Smooth muscle cell (in vitro differentiated cells): ENCODE data around the gene HOXB2. TPM values are rescaled to one million over a fixed set of nuclear protein-coding genes. Genes with fewer than 3 reads are reported as not detected.

ENCODE experiments used
- DNase-seq: peaks from one replicate; lab custom pipeline; 2025; ENCODE audit not compliant: unreplicated experiment; lab: John Stamatoyannopoulos, UW
- H2AFZ ChIP-seq: fragments of 200-600 bp; sonication (generic); 2 replicates; pipeline ENCODE4 v1.6.0; 2016; ENCODE audit warnings: antibody characterized with exemption, low read depth, mild to moderate bottlenecking
- H3F3A ChIP-seq: fragments of 200-600 bp; sonication (generic); 2 replicates; pipeline ENCODE4 v1.6.0; 2017; ENCODE audit warnings: antibody characterized with exemption, low read depth
- H3K27ac ChIP-seq: fragments of 200-600 bp; sonication (generic); 2 replicates; pipeline ENCODE4 v1.5.1; 2016; ENCODE audit warnings: low read depth, mild to moderate bottlenecking
- H3K27me3 ChIP-seq: fragments of 200-600 bp; sonication (generic); 2 replicates; pipeline ENCODE4 v1.6.1; 2016; ENCODE audit warnings: low read depth, mild to moderate bottlenecking
- H3K36me3 ChIP-seq: fragments of 200-600 bp; sonication (generic); 2 replicates; pipeline ENCODE4 v1.5.1; 2016; ENCODE audit warnings: low read depth
- H3K4me1 ChIP-seq: fragments of 200-600 bp; sonication (generic); 2 replicates; pipeline ENCODE4 v1.5.1; 2016; ENCODE audit warnings: low read depth
- H3K4me2 ChIP-seq: fragments of 200-600 bp; sonication (generic); 2 replicates; pipeline ENCODE4 v1.6.0; 2016; ENCODE audit warnings: mild to moderate bottlenecking
- H3K4me3 ChIP-seq: fragments of 200-600 bp; sonication (generic); 2 replicates; pipeline ENCODE4 v1.5.1; 2016; ENCODE audit warnings: mild to moderate bottlenecking
- H3K79me2 ChIP-seq: fragments of 200-600 bp; sonication (generic); 2 replicates; pipeline ENCODE4 v1.6.0; 2016; ENCODE audit warnings: low read depth, mild to moderate bottlenecking
- H3K9ac ChIP-seq: fragments of 200-600 bp; sonication (generic); 2 replicates; pipeline ENCODE4 v1.6.0; 2016; ENCODE audit warnings: low read depth
- H3K9me3 ChIP-seq: fragments of 200-600 bp; sonication (generic); replicated peaks from 2 replicates; pipeline ENCODE4 v1.5.1; 2016; ENCODE audit warnings: low read depth
- H4K20me1 ChIP-seq: fragments of 200-600 bp; sonication (generic); 2 replicates; pipeline ENCODE4 v1.6.0; 2016; ENCODE audit warnings: low read depth
- CTCF ChIP-seq: fragments of 200-600 bp; sonication (generic); IDR thresholded peaks from 2 replicates; pipeline ENCODE4 v1.5.1; 2017; ENCODE audit warnings: borderline replicate concordance, mild to moderate bottlenecking, antibody characterized with exemption; ENCODE audit not compliant: insufficient read depth, poor library complexity, severe bottlenecking
- WGBS: methylation state at CpG from one replicate; pipeline ENCODE4 v1.1.7; 2016; ENCODE audit warnings: low lambda C conversion rate; 5-methylcytosine and 5-hydroxymethylcytosine counted together
- microRNA counts: library from miRNA; unstranded; fragments of <30 nt; microRNA quantifications from one replicate; lab custom pipeline; 2016
- polyA plus RNA-seq: library from polyadenylated mRNA; unstranded; fragments of >200 nt; fragmentation: Nextera tagmentation; extraction: Ambion mirVana; gene quantifications from 2 replicates; pipeline ENCODE4 v1.2.1, GENCODE V29; 2016
- total RNA-seq: library from RNA; depleted of rRNA; stranded (reverse); fragments of >200 nt; gene quantifications from 2 replicates; pipeline ENCODE4 v1.2.3, GENCODE V29; 2014

HOXB2 gene
- total and polyA plus RNA-seq, 2 experiments from 2014 or later, result 26.5 to 40.4 TPM

- no peak for DNase-seq
- Histone ChIP-seq H3K9ac (peak overlapping the region; percentile 31), H3K79me2 (no peaks in the 10 kb centered on the region), H4K20me1 (no peaks in the 10 kb centered on the region), H3K36me3 (no peaks in the 10 kb centered on the region), H3K27ac (peak overlapping the region; percentile 92), H3F3A (peaks cover 49% of the 10 kb centered on the region), H3K9me3 (no peaks in the 10 kb centered on the region), H3K4me1 (peaks cover 31% of the 10 kb centered on the region), H3K4me3 (no peak overlapping the region), H3K4me2 (peak overlapping the region; percentile 60), H3K27me3 (no peaks in the 10 kb centered on the region), H2AFZ (no peak overlapping the region)
- TF ChIP-seq CTCF, result no peak
- WGBS, result 4% methylated on average over 2 of the region's 2 CpGs
Measured at GRCh38 chr17:48497103-48497502, 47.8 kb downstream of the HOXB2 start.

- Histone ChIP-seq H3K4me3 (no peak overlapping the region), H3K9ac (no peak overlapping the region), H3K9me3 (no peaks in the 10 kb centered on the region), H3K27ac (peak overlapping the region; percentile 92), H4K20me1 (no peaks in the 10 kb centered on the region), H3K27me3 (no peaks in the 10 kb centered on the region), H3F3A (peaks cover 25% of the 10 kb centered on the region), H3K4me2 (no peak overlapping the region), H3K79me2 (no peaks in the 10 kb centered on the region), H3K4me1 (peaks cover 23% of the 10 kb centered on the region), H2AFZ (no peak overlapping the region), H3K36me3 (no peaks in the 10 kb centered on the region)
- no peak for TF ChIP-seq CTCF
- 77% methylated on average over 8 of the region's 8 CpGs for WGBS
- DNase-seq, result no peak
Measured at GRCh38 chr17:48494335-48494734, 50.6 kb downstream of the HOXB2 start.

MicroRNA genes within 50 kb of the gene (microRNA counts, 767-probe panel; counts per million panel counts)
- 7,929 counts per million, percentile 53 among the panel's probes with 10 or more counts for microRNA hsa-miR-10a-5p (lab: Ali Mortazavi, UCI)

Other genes starting within 250 kb of the HOXB2 start
- not detected in 2 replicates for gene SKAP1, start 114.9 kb downstream of the HOXB2 start, total RNA-seq
- gene SKAP1, start 114.9 kb downstream of the HOXB2 start, polyA plus RNA-seq, result not detected in 2 replicates
- gene HOXB1, start 14.1 kb downstream of the HOXB2 start, total RNA-seq, result not detected in 2 replicates
- gene HOXB1, start 14.1 kb downstream of the HOXB2 start, polyA plus RNA-seq, result not detected in 2 replicates
- gene HOXB4, start 33.2 kb upstream of the HOXB2 start, total RNA-seq, result 0.72 and 2.6 TPM in 2 replicates
- 0.96 and 1.0 TPM in 2 replicates for gene HOXB4, start 33.2 kb upstream of the HOXB2 start, polyA plus RNA-seq
- gene HOXB3, start 45.1 kb upstream of the HOXB2 start, total RNA-seq, result 5.1 and 9.1 TPM in 2 replicates
- 2.8 and 4.4 TPM in 2 replicates for gene HOXB3, start 45.1 kb upstream of the HOXB2 start, polyA plus RNA-seq
- gene HOXB5, start 48.7 kb upstream of the HOXB2 start, total RNA-seq, result 0.49 and 0.94 TPM in 2 replicates
- gene HOXB5, start 48.7 kb upstream of the HOXB2 start, polyA plus RNA-seq, result 1.4 and 1.8 TPM in 2 replicates
- 6.3 and 7.2 TPM in 2 replicates for gene HOXB6, start 59.9 kb upstream of the HOXB2 start, total RNA-seq
- gene HOXB6, start 59.9 kb upstream of the HOXB2 start, polyA plus RNA-seq, result 9.3 and 10.3 TPM in 2 replicates
- gene HOXB7, start 65.9 kb upstream of the HOXB2 start, total RNA-seq, result 13.7 and 16.1 TPM in 2 replicates
- gene HOXB7, start 65.9 kb upstream of the HOXB2 start, polyA plus RNA-seq, result 29.7 and 33.4 TPM in 2 replicates
- 2.0 and 3.8 TPM in 2 replicates for gene HOXB8, start 70.2 kb upstream of the HOXB2 start, total RNA-seq
- gene HOXB8, start 70.2 kb upstream of the HOXB2 start, polyA plus RNA-seq, result 0.15 and 0.94 TPM in 2 replicates
- gene HOXB9, start 81.2 kb upstream of the HOXB2 start, total RNA-seq, result 24.3 and 25.8 TPM in 2 replicates
- gene HOXB9, start 81.2 kb upstream of the HOXB2 start, polyA plus RNA-seq, result 6.9 and 13.8 TPM in 2 replicates
- not detected in 2 replicates for gene PRAC1, start 177.4 kb upstream of the HOXB2 start, total RNA-seq
- gene PRAC1, start 177.4 kb upstream of the HOXB2 start, polyA plus RNA-seq, result 2.4 and 6.5 TPM in 2 replicates
- gene PRAC2, start 178.1 kb upstream of the HOXB2 start, total RNA-seq, result 3.5 and 8.4 TPM in 2 replicates
- gene PRAC2, start 178.1 kb upstream of the HOXB2 start, polyA plus RNA-seq, result 6.8 and 7.8 TPM in 2 replicates
- gene HOXB13, start 183.6 kb upstream of the HOXB2 start, total RNA-seq, result 3.3 and 4.8 TPM in 2 replicates
- 4.4 and 5.4 TPM in 2 replicates for gene HOXB13, start 183.6 kb upstream of the HOXB2 start, polyA plus RNA-seq